ENCODE measurements around the gene NCBP2L.

Gene NCBP2L

GRCh38 chrX:107777536-107777832 is at the start of gene NCBP2L:
Gene NCBP2L (plus strand): TSS chrX:107777733. CDS start chrX:107794221, 16,488 bp downstream.
- DNase-seq (ENCODE audit: low spot score) = no peak

DNA sequence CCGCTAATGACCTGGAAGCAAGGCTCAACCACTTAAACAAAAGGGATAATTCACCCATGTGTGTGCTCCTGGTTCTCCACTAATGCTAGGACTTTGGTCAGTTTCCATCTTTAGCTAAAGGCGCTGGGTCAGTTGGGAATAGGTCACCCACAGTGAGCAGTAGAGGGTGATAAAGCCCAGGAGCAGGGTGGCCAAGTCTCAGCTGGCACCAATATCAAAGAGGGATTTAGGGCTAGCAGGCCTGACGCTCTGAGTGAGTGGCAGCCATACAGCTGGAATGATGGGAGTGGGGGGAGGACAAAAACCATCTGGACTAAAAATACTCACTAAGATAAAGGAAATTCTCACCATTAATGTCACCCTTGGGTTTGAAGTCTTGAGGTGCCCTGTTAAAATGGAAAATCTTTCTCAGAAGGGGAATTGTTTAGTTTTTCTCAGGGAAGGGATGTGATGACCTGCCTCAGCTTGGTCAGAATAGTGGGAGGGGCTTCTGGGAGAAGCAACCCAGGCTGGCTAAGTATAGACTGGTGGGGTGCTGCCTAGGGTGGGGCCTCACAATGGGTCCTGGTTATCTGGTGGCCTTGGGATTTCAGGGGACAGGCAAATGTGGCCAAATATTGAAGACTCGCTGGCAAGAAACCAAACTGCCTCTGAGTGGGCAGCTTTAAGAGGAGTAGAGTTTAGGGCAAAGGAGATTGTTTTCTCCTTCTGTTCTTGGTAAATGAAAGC is 49.0 kb upstream of the NCBP2L start:
- no peak for DNase-seq (ENCODE audit: low spot score)

DNA sequence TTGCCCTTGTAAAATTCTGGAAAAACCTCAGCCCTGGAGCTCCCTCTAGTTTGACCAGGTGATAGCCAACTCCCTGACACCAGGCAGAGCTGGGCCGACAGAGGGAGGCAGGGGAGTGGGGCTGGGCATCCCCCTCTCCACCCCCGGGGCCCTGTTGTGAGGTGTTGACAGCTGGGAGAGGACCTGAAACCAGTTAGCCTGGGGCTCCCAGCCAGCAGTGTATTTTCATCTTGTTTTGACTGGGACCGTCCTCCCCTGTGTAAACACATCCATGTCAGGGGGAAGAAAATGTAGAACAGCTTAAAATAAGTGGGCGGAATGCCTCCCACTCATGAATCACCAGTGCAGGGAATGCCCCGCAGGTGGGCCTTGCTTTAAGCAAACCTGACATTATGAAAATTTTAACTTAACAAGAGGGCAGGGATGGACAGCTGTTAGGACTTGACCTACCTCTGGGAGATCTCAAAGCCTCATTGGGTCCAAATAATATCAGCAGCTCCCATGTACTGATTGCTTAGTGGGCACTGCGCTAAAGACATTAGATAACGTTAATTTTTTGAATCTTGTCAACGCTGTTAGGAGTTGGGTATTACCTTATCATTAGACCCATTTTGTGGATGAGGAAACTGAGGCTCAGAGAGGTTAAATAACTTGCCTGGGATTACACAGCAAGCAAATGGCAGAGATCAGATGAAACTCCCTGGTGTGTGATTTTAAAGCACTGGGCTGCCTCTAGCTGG is 47.8 kb upstream of the NCBP2L start:
- no peak for DNase-seq (ENCODE audit: low spot score)

DNA sequence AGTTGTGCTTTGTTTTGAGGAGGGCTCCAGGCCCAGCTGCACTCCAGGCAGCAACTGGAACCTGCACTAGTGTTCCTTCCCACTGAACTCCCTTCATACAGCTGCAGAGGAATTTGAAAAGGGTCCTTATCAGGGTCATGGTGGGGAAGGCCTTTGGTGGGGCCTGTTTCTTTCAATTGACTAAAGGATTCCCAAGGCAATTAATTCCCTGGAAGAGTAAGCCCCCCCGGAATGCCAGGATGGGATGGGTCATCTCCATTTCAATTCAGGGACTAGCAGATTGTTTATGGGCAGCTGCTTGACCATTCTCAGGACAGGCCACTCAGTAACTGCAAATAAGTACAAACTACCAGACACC is 47.3 kb upstream of the NCBP2L start:
- no peak for DNase-seq (ENCODE audit: low spot score)

GRCh38 chrX:107730991-107731766 is 46.4 kb upstream of the NCBP2L start:
- no peak for DNase-seq (ENCODE audit: low spot score)

GRCh38 chrX:107731831-107732502 is 45.6 kb upstream of the NCBP2L start:
- DNase-seq (ENCODE audit: low spot score) = no peak

DNA sequence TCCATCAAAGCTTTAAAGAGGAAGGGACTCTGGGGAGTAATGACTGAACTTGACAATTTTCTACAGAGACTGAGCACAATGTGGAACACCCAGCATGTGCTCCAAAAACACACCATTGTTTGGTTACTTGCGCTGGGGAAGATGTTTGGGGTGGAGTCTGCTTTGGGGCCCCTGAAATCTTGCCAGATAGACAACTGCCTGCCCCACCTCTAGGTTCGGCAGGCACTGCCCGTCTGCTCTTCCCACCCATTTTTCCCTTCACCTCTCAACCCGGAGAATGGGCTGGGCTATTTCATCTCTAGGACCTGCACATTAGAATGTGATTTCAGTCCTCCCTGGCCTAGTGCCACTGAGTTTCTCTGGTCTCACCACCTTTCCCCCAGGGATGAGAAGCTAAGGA is 43.8 kb upstream of the NCBP2L start:
- DNase-seq (ENCODE audit: low spot score) = no peak

GRCh38 chrX:107734646-107735045 is 42.9 kb upstream of the NCBP2L start:
- DNase-seq (ENCODE audit: low spot score) = no peak

DNA sequence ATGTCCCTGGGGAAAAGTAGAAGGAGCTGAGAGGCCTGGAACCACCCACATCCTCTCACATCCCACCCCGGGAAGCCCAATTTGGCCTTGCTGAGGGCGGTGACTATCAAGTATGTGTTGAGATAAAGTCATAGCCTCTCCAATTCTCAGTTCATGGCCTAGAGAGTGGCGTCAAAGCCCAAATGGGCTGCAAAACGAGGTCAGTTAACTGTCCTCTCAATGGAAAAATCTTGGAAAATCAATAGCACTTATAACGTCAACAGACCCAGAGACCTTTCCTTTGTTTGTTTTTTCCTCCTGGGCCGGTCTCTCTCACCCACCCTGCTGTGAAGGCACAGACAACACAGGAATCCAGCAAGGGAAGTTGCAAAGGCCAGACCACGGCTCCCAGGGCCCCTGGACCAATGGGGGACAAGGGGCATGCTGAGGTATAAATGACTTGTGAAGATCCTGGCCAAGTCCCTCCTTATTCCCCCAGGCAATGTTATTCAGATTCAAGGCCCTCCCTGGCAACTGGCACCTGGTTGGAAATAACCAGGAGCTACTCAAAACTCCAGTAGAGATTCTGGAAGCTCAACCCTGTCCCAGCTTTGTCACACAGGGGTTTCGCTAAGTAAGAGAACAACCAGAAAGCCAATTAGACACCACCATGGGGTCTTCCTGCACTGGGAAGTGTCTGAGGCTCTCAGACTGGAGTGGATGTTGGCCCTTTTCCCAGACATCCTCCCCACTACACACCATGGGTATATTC is 40.6 kb upstream of the NCBP2L start:
- no peak for DNase-seq (ENCODE audit: low spot score)

GRCh38 chrX:107738272-107738671 is 39.3 kb upstream of the NCBP2L start:
- DNase-seq (ENCODE audit: low spot score) = no peak

DNA sequence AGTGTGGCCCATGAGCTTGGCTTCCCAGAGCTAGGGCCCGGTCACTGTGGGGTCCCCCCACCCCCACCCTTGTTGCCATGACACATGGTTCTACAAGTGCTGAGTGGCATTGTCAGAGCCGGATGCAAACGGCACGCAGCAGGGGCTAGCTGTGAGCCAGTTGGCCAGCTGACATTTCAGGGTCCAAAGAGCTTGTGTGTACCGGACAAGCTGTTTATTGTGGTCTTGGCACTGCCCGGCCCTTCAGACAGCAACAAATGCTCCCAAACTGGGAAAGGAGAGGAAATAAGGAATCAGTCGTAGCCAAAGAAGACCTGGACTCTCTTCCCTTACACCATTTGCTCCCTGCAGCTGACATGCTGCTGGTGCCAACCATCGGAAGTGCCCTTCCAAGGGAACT is 38.8 kb upstream of the NCBP2L start:
- DNase-seq (ENCODE audit: low spot score) = peak; percentile 94

DNA sequence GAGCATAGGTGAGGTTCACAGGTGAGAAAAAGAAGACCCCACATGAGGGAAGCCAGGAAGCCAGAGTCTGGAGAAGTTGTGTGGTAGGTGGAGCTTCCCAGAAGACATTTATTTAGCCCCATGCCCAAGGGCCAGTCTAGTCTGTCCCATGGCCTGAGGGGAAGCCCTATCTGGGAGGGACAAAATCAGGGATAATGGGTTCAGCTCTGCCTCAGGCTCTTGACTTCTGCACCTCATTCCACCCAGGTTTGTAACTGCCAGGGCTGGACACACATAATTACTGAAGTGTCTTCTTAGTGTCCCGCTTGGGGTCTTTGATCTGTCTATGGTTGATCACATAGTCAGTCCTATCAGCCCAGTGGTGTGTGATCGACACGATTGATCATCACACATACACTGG is 38.0 kb upstream of the NCBP2L start:
- no peak for DNase-seq (ENCODE audit: low spot score)

- DNase-seq (ENCODE audit: low spot score) = no peak
These were observed 36.1 kb upstream of the NCBP2L start for GRCh38 chrX:107741404-107741790.

DNA sequence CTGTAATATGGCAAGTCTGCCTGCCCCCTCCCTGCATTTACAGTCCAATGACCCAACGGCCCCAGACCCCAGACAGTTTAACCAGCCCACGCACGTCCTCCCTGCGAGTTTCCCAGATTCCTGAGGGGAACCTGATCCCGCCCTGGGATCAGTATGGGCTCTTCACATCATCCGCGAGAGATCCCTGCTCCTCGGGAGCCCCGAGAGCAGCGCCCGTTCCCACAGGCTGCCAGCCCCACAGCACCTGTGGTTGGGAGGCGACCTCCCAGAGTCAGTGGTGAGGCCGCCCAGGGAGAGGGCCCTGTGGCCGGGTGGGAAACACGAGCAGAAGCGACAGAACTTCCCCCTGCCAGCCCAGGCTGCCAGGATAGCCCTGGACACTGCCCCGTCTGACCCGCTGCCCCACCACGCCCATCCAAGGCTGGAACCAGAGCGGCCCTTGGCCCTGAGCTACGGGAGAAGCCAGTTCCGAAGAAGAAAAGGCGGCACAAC is 34.8 kb upstream of the NCBP2L start:
- no peak for DNase-seq (ENCODE audit: low spot score)

DNA sequence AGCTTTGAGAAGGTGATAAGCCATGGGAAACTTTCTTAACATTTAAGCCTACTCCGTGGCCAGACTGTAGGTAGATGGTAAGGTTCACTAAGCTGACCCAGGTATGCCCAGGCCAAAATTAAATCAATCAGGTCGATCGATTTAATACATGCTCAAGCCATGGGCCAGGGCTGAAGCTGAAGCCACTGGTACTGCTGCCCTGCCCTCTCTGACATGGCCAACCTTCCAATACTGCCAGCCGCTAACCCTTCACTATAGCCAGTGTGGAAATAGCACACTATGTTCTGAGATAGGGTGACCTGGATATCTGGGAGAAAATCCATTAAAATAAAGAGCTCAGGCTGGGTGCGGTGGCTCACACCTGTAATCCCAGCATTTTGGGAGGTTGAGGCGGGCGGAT is 33.5 kb upstream of the NCBP2L start:
- no peak for DNase-seq (ENCODE audit: low spot score)

GRCh38 chrX:107744868-107745267 is 32.7 kb upstream of the NCBP2L start:
- no peak for DNase-seq (ENCODE audit: low spot score)

DNA sequence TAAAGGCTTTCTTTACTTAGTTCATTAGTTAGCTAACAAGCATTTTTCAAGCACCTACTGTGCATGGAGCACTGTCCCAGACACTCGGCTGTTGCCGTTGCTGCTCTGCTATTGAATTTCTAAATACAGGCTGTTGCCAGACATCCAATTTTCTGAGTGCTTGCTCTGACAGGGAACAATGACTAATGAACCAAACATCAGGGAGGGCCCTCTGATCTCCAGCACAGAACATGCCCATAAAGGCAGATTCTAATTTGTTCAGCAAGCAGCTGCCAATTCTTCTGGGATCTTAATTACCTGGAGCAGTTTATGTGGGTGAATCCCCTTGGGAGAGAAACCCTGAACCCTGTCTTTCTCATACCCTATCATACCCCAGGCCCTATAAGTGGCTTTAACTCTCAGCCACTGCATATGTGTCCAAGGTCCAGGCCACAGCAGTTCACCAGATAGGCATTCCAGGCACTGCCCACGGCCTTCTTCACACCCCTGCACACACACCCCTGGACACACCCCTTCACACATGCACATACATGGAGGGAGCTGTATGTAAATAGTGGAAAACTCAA is 29.9 kb upstream of the NCBP2L start:
- no peak for DNase-seq (ENCODE audit: low spot score)

DNA sequence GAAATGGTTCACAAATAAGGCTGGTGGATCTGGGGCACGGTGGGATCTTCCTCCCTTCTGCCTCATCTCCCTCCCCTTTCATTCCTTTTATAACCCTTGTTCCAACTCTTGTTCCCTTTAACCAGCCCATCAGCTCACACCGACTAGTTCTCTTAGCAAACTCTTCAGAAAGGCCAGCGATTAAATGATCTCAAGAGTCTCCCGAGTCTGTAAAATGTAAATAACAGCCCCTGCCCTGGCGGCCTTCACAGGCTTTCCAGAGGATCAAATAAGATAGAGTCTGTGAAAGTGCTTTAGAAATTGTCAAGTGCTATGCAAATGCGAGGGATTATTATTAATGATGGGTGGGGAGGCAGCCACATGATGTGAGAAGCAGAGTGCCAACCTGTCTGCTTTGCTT is 29.0 kb upstream of the NCBP2L start:
- no peak for DNase-seq (ENCODE audit: low spot score)

DNA sequence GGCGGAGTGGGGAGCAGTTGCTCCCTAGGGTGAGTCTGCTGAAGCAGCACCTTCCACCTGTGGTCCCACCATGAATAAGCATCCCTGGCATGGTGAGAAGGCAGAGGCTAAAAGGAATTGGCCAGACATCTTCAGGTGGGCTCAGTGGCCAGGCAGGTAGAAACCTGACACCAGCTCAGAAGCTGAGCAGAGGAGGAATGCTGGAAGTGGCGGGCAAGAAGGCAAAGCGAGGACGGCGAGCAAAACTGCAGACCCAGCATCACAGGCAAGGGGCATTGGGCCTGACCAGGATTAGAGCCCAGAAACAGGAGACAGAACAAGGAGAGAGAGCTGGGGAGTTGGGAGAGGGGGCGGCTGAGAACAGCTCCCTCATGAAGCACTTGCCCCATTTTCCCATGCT is 27.3 kb upstream of the NCBP2L start:
- no peak for DNase-seq (ENCODE audit: low spot score)

DNA sequence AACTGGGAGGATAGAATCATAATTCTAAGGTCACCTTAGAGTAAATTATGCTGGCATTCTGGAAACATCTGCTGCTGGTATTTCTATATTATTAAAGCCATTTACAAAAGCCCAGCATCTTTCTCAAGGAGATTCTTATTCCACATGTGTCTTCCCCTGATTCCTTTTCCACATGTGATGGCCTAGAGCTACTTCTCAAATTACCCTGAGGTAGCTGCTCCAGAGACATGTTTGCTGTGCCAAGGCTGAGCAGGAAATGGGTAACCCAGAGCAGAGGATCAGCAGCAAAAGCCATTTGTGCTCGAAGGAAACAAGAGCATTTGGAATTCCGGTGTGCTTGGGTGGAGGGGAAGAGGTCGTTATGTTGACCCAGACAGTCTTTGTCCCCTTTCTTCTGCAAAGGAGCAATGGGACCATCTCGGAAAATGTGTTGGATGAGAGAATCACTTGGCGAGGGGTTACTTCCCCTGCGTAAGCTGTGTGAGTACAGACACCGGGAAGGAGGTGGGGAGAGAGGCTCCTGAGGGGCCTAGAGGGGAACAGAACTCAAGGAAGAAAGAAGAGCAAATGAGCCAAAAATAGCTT is 26.6 kb upstream of the NCBP2L start:
- DNase-seq (ENCODE audit: low spot score) = no peak

GRCh38 chrX:107752043-107752442 is 25.5 kb upstream of the NCBP2L start:
- DNase-seq (ENCODE audit: low spot score) = peak; percentile 51
